ENCODE data around the gene PRR14.

The PRR14 gene

GRCh38 chr16:30659507-30660423 lies 9.0 kb downstream of the PRR14 start:
- DNase-seq = peak in 1 of 3 donors; percentile 22

- peak; percentile 87 to 89 (median 88) for DNase-seq
Observed at GRCh38 chr16:30660424-30661261, 9.9 kb downstream of the PRR14 start.

GRCh38 chr16:30662449-30662848 lies 11.7 kb downstream of the PRR14 start:
- no peak for DNase-seq

- DNase-seq = no peak
Observed at GRCh38 chr16:30663038-30663437, 12.3 kb downstream of the PRR14 start.

- no peak for DNase-seq
Observed at GRCh38 chr16:30663820-30664219, 13.1 kb downstream of the PRR14 start.

GRCh38 chr16:30664616-30665109 lies 13.9 kb downstream of the PRR14 start:
- DNase-seq = no peak

GRCh38 chr16:30665155-30665829 lies 14.5 kb downstream of the PRR14 start:
- DNase-seq = no peak

DNA sequence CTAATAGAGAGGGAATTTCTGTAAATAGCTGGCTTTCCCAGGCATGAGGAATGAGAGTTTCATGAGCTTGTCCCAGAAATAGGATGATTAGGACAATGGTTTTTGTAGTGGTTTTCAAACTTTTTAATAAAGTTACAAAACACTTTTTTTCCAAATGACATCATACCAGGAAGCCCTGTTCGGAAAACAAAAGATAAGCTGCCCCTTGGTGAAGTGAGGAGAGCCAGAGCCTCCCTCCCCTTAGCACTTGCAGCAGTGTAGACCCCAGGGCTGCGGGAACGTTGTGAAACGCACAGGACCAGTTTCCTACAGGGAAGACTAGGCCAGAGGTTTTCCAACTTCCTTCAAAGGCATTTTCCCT lies 15.1 kb downstream of the PRR14 start:
- no peak for DNase-seq

- no peak for DNase-seq
Observed at GRCh38 chr16:30666681-30667080, 15.9 kb downstream of the PRR14 start.

- DNase-seq = no peak
Observed at GRCh38 chr16:30667361-30667905, 16.7 kb downstream of the PRR14 start.

DNA sequence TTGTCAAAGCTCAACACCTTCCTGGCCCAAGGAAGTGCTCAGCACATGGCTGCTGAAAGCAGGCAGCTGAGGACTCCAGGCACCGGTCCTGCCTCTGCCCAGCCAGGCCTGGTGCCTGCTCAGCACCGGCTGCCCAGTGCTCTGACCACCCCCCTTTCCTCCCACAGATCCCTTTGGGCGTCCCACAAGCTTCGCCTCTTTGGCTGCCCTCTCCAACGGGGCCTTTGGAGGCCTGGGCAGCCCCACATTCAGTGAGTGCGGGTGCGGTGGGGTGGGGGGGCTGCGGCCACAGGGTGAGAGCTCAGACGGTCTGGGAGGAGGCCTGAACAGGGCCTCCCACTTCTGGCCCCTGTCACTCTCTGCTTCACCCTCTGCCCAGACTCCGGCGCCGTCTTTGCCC lies 17.6 kb downstream of the PRR14 start:
- no peak for DNase-seq

GRCh38 chr16:30669026-30669902 lies 18.5 kb downstream of the PRR14 start:
- DNase-seq = no peak

- DNase-seq = no peak
Observed at GRCh38 chr16:30669903-30670824, 19.4 kb downstream of the PRR14 start.

GRCh38 chr16:30675143-30675542 lies 24.4 kb downstream of the PRR14 start:
- no peak for DNase-seq

DNA sequence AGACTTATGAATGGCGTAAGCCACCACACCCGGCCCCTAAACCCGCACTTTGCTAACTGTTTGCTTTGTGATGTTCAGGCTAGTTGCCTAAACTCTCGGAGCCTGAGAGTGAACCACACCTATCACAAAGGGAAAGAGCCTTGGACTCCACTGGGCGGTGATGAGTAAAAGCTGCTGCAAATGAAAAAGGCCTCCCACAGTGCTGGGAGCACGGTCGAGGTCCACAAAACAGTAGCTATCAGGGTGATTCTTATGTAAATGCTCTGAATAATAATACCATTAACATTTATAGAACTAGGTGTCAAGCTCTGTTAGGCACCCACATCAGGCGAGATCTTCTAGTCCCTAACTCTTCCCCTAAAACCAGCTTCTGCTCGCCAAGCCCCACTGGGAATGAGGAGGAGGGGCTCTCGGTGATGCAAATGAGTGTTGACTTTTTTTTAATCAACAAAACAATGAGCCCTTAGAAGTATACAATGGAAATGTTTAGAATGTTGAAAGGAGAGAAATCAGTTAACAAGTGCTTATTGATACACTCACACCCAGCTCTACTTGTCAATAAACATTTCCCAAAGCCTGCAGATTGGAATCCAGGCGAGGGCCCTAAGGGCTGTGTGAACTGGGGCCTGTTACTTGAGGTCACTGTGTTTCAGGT lies 27.3 kb downstream of the PRR14 start:
- DNase-seq = no peak

- no peak for DNase-seq
Observed at GRCh38 chr16:30678586-30678970, 27.8 kb downstream of the PRR14 start.

- DNase-seq = no peak
Observed at GRCh38 chr16:30680326-30680725, 29.6 kb downstream of the PRR14 start.

- no peak for DNase-seq
Observed at GRCh38 chr16:30688701-30689100, 37.9 kb downstream of the PRR14 start.

DNA sequence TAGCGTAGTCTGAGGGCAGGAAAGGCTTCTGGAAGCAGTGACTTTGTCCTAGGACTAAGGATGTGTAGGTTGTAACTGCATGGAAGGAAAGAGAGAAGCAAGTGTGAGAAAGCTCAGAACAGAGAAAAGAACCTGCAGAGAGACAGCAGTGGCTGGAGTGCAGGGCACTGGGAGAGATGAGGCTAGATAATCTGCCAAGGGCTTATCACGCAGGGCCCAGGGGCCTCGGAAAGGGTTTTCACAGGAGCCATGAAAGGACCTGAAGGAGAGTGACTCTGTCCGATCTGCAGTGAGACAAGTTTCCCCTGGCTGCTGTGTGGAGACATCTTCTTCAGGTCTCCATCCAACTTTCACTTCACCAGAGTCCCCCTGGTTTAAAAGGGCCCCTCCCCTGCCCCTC lies 41.1 kb downstream of the PRR14 start:
- DNase-seq = no peak
